MCF 10A (cell line): ENCODE data around the gene ADPRS. TPM values are rescaled to one million over a fixed set of nuclear protein-coding genes. Genes with fewer than 3 reads are reported as not detected.

Experiments
- BruUV-seq: library from RNA; stranded (reverse); fragments of 400-500 nt; replicated peaks from 2 replicates; lab custom pipeline; 2021; lab: Mats Ljungman, UMichigan
- CTCF ChIA-PET: fragments of 300-600 bp; sonication (Branson Sonifier 250); formaldehyde crosslinking; extraction: SDS; loops from one replicate; lab custom pipeline; 2021; ENCODE audit warnings: antibody characterized with exemption, inconsistent platforms; lab: Yijun Ruan, JAX
- POLR2A ChIA-PET: fragments of 300-600, 350-650 bp; sonication (Branson Sonifier 250); formaldehyde crosslinking; extraction: SDS; loops from one replicate; lab custom pipeline; 2020; ENCODE audit warnings: antibody characterized with exemption, inconsistent platforms; lab: Yijun Ruan, JAX
- DNase-seq: peaks from one replicate; pipeline ENCODE4 v3.0.0-alpha.2; 2018; ENCODE audit not compliant: unreplicated experiment
- H3K27ac Mint-ChIP-seq: one replicate; pipeline ENCODE4 v1.8.0; 2022; ENCODE audit warnings: mild to moderate bottlenecking, low read depth, mixed read lengths; ENCODE audit not compliant: unreplicated experiment
- H3K27me3 Mint-ChIP-seq: one replicate; pipeline ENCODE4 v1.8.0; 2022; ENCODE audit warnings: mixed read lengths; ENCODE audit not compliant: insufficient read depth, unreplicated experiment
- H3K36me3 Mint-ChIP-seq: one replicate; pipeline ENCODE4 v1.8.0; 2022; ENCODE audit warnings: mild to moderate bottlenecking, moderate library complexity, mixed read lengths; ENCODE audit not compliant: insufficient read depth, unreplicated experiment
- H3K4me1 Mint-ChIP-seq: one replicate; pipeline ENCODE4 v1.8.0; 2022; ENCODE audit warnings: mixed read lengths; ENCODE audit not compliant: insufficient read depth, unreplicated experiment
- H3K4me3 Mint-ChIP-seq: one replicate; pipeline ENCODE4 v1.8.0; 2022; ENCODE audit warnings: mild to moderate bottlenecking, moderate library complexity, mixed read lengths; ENCODE audit not compliant: unreplicated experiment
- H3K9me3 Mint-ChIP-seq: one replicate; pipeline ENCODE4 v1.8.0; 2022; ENCODE audit warnings: mixed read lengths; ENCODE audit not compliant: unreplicated experiment
- CTCF ChIP-seq: fragments of 200-600 bp; IDR thresholded peaks from one replicate; pipeline ENCODE4 v1.8.0; 2022; ENCODE audit warnings: antibody characterized with exemption, mild to moderate bottlenecking; ENCODE audit not compliant: unreplicated experiment
- intact Hi-C: fragments of 100-400 bp; cut with micrococcal nuclease; formaldehyde crosslinking; loops from 2 replicates; pipeline ENCODE4 v1.14.1; 2022
- total RNA-seq: library from RNA; stranded (reverse); gene quantifications from 2 replicates; pipeline ENCODE4 v1.2.3, GENCODE V29; 2022

ADPRS gene
- total RNA-seq, 1 experiment from 2014 or later = 26.4 TPM

- no peak for TF ChIP-seq CTCF
- H3K4me1 Mint-ChIP-seq = no peaks in the 10 kb centered on the region
- H3K27me3 Mint-ChIP-seq = no peaks in the 10 kb centered on the region
- ChIA-PET CTCF (interaction anchor here (0.5 to 0.9 kb wide), 4 partner anchors 35 to 118 kb away, joined by 3 to 4 read pairs (median 4); no protein-coding TSS in a partner anchor), POLR2A (no interaction called here)
- no TSS peak for BruUV-seq
- H3K27ac Mint-ChIP-seq = no peak overlapping the region
- H3K36me3 Mint-ChIP-seq = no peaks in the 10 kb centered on the region
- H3K9me3 Mint-ChIP-seq = no peaks in the 10 kb centered on the region
- intact Hi-C loops = loop anchor here (1.0 to 2.0 kb wide), 5 partner anchors 36 to 321 kb away; partner anchors contain the start of gene TRAPPC3
- no peak for DNase-seq
- H3K4me3 Mint-ChIP-seq = no peak overlapping the region
Observed at GRCh38 chr1:36098650-36099365, 10.1 kb downstream of the ADPRS start.

DNA sequence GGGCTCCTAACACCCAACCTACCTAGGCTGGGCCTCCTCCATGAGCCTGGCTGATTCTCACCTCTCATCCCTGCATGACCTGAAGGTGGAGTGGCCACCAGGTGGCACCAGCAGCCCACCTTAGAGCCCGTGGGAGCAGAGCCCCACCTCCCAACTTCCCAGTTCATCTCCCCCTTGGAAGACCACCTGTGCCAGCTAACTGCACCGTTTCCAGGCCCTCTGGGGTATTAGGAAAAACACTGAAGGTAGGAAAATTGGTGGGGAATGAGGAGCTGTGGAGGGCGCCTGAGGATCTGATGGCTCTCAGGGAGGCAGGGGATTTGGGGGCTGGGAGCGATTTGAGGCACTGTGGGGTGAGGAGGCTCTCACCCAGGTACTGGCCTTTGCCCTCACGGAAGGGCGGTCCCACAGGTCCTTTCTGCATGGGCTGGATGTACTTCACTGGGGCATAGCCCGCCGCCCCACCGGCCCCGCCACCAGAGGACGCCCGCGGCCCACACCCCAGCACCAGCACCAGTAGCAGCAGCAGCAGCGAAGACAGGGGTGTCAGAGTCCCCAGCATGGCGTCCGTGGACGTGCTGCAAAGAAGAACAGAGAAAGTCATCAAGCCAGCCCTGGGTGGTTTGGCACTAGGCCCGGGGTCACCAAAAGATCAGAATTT, 11.1 kb downstream of the ADPRS start:
- Mint-ChIP-seq H3K27ac (no peak overlapping the region), H3K27me3 (no peaks in the 10 kb centered on the region), H3K9me3 (no peaks in the 10 kb centered on the region), H3K4me3 (no peak overlapping the region), H3K36me3 (no peaks in the 10 kb centered on the region), H3K4me1 (no peaks in the 10 kb centered on the region)
- peak; percentile 77 for TF ChIP-seq CTCF
- intact Hi-C loops = loop anchor here (1.0 to 2.0 kb wide), 5 partner anchors 35 to 320 kb away; partner anchors contain the start of gene TRAPPC3
- no TSS peak for BruUV-seq
- CTCF ChIA-PET = interaction anchor here (0.6 to 3.3 kb wide), 14 partner anchors 9 to 187 kb away, joined by 3 to 16 read pairs (median 4); no protein-coding TSS in a partner anchor
- DNase-seq = peak; percentile 77
- POLR2A ChIA-PET = interaction anchor here (0.7 to 0.9 kb wide), 2 partner anchors 61 to 529 kb away, joined by 3 read pairs; no protein-coding TSS in a partner anchor

- intact Hi-C loops = no loop called here
- Mint-ChIP-seq H3K4me1 (no peaks in the 10 kb centered on the region), H3K9me3 (no peaks in the 10 kb centered on the region), H3K4me3 (no peak overlapping the region), H3K36me3 (no peaks in the 10 kb centered on the region), H3K27me3 (no peaks in the 10 kb centered on the region), H3K27ac (no peak overlapping the region)
- no peak for TF ChIP-seq CTCF
- BruUV-seq = no TSS peak
- POLR2A ChIA-PET = interaction anchor here (0.6 to 0.9 kb wide), 2 partner anchors 60 to 88 kb away, joined by 3 read pairs; no protein-coding TSS in a partner anchor
- no peak for DNase-seq
- CTCF ChIA-PET = interaction anchor here (0.6 to 3.3 kb wide), 16 partner anchors 8 to 187 kb away, joined by 3 to 16 read pairs (median 4); no protein-coding TSS in a partner anchor
Observed at GRCh38 chr1:36100376-36100775, 11.7 kb downstream of the ADPRS start.

DNA sequence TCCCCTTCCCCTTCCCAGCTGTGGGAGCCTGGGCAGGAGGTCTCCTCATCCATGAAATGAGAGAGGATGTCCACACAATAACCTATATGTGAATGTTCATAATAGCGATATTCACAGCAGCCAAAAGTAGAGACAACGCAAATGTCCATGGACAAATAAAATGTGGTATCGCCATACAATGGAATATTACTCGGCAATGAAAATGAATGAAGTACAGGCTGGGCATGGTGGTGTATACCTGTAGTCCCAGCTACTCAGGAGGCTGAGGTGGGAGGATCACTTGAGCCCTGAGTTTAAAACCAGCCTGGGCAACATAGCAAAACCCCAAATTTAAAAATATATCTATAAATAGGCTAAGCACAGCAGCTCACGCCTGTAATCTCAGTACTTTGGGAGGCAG, 12.9 kb downstream of the ADPRS start:
- ChIA-PET POLR2A (interaction anchor here (0.9 kb wide), 1 partner anchor 349 kb away, joined by 3 read pairs; the partner anchor contains the start of gene OSCP1), CTCF (interaction anchor here (0.6 to 3.3 kb wide), 3 partner anchors 33 to 97 kb away, joined by 3 to 16 read pairs (median 11); no protein-coding TSS in a partner anchor)
- TF ChIP-seq CTCF = no peak
- Mint-ChIP-seq H3K4me3 (no peak overlapping the region), H3K9me3 (no peaks in the 10 kb centered on the region), H3K27ac (no peak overlapping the region), H3K36me3 (no peaks in the 10 kb centered on the region), H3K27me3 (no peaks in the 10 kb centered on the region), H3K4me1 (no peaks in the 10 kb centered on the region)
- intact Hi-C loops = no loop called here
- BruUV-seq = no TSS peak
- DNase-seq = no peak
